Fibroblast of skin of scalp (primary cell): Measurements from ENCODE around the gene NAA38.
"Not testable (repeated sequence)": the region's sequence is repeated elsewhere in the genome, so short reads cannot be mapped to it uniquely, and the experiment has no call there.

Experiments used
- DNase-seq: peaks from one replicate; pipeline ENCODE4 v3.0.0-alpha.2; 2013

NAA38 gene

DNA sequence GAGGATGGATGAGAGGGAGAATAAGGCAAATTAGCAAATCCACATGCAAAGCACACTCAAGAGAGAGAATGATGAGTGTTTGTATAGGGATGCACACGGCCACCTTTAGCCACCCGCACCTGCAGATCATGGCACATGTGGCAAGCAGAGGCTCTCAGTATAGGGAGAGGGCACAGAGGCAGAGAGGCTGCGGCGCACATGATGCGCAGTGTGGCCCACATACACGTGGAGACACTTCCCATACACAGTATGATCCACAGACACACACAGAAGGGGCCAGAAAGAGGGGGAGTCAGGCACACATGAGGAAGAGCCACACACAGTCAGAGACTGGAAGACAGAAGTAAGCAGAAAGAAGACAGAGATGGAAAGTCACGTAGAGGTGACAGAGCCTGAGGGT is 24.7 kb upstream of the NAA38 start:
- no peak for DNase-seq

DNA sequence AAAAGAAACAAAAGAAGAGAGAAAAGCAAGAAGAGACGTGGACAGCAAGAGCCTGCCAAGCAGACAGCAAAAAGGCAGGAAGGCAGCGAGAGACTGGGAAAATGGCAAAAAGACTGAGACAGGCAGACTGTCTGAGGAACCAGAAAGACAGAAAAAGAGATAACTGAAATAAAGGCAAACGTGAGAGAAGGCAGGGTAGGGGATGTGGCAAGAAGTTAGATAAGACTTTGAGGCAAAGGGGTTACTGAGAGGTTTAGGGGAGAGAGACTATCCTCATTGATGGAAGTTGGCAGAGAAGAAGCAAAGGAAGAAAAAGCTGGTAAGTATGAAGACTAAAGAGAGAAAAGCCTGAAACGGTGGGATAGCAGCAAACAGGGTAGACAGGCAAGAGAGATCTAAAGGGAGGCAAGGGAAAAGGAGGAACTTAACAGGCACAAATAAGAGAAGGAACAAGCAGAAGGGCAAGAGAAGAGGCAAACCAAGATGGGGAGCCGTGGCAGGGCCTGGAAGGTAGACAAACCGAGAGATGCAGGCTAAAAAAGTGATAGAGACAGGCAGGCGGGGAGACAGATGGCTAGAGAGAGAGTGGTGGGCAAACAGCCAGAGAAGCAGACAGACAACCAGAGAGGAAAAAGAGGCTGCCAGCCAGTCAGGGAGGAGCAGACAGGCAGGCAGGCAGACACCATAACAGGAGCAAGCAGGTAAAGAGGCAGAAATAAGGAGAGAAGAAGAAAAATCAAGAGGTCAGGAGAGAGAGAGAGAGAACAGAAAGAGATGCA is 24.1 kb upstream of the NAA38 start:
- DNase-seq = peak; percentile 22

DNA sequence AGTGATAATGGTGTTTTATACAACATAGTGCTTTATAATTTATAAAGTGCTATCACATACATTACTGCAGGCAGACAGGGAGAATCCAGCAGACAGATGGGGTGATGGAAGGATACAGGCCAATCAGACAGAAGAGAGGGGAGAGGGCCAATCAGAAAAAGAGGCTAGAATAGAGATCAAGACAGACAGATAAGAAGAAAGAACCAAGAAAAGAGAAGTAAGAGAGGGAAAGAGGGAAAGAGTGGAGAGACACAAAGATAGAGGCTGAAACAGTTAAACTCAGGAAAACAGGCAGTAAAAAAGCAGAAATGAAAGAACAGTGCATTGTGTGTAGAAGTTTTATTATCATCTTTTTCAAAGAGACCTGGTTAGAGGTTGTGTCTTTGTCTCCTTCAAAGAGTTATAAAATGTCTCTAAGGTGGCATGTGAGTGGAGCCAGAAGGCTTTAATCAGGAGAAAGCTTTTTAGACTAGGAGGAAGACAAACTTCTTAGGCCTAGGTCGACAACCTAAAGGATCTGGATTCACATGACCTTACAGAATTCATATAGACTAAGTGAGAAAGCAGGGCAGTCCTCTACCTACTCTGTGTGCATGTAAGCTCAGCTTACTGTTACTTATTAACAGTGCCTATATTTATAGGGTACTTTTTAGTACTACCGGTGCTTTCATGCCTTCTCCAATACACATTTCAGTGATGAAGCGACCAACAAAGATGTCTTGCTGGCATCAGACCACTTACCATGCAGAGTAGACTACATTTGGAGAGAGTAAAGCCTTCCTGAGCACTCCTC is 22.9 kb upstream of the NAA38 start:
- no peak for DNase-seq

DNA sequence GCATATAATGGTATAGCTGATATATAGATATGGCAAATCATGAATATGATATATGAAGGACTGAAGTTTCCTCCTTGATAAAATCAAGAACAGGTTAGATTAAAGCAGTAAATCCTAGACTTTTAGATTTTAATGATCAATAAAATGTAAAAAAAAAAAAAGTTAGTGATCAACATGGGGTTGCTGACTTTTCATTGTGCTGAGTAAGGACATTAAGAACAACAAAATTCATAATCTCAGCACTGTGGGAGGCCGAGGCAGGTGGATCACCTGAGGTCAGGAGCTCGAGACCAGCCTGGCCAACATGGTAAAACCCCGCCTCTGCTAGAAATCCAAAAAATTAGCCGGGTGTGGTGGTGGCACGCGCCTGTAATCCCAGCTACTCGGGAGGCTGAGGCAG is 20.9 kb upstream of the NAA38 start:
- no peak for DNase-seq

DNA sequence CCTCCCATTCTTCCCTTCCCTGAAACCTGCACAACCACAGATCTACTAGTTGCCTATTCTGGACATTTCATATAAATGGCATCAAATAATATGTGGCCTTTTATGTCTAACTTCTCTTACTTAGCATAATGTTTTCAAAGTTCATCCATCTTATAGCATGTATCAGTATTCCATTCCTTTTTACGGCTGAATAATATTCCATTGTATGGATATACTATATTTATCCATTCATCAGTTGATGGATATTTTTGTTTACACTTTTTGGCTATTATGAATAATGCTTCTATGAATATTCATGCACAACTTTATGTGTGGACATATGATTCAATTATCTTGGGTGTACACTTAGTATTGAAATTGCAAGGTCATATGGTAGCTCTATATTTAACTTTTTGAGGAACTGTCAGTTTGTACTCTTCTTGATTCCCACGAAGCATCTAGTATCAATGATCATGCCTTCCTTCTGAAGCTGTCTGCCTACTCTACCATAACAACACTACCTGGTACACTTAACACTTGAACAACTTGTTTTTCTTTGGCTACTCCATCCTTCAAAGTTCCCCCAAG is 18.5 kb upstream of the NAA38 start:
- no peak for DNase-seq

DNA sequence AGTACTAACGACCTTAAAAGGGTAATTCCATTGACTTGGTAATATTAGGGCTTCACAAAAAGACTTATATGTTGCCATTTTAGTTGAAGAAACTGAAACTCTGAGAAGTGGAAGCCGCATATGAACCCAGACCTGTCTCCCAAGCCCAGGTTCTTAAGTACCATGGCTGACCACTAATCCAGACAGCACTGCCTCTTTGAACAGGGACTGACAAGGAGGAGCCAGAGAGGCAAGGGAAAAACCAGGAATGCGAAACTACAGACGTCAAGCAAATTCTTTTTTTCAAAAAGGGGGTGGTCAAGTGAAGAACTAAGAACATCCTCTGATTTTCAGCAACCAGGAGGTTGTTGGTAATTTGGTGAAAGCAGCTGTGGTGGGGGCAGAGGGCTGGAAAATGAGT is 15.7 kb upstream of the NAA38 start:
- DNase-seq = no peak

DNA sequence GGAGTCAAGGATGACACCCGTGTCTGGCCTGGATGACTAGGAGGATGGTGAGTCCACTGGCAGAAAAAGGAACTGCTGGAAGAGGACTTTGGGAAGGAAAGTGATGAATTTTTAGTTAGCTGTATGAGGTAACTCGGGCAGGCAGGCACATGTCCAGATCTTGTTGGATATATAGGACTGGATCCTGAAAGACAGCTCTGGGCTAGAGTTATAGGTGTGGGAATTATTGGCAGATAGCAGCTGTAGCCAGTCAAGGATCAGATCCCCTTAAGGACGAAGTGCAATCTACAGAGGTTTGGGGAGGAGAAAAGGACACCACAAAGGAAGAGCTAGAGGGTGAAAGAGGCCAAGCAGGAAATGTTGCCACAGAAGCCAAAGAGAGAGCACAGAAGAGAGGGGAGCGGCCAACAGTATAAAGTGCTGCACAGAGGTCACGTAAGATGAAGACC is 10.5 kb upstream of the NAA38 start:
- DNase-seq = no peak

DNA sequence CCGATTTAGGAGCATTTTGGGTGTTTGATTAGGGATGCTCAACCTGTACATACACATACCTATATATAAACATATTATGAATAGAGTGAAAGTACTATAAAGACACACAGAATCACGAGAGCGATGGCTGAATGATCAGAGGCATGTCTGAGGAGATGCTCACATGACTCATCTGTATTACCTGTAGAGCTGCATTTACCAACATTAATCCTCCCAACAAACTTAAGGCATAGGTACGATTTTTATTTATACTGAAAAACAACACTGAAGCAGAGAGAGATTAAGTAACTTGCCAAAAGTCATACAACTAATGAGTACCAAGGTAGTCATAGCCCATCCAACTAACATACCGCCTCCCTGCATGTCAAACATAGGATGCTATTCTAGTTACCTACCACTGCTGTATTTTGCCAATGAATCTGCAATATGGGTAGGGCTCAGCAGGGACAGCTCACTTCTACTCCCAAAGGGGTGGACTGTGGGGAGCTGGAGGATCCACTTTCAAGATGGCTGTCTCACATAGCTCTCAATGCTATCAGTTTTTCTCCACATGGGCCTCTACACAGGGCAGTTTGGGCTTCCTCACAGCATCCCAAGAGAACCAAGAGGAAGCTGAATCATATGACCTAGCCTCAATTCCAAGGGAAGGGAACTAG is 7.8 kb upstream of the NAA38 start:
- no peak for DNase-seq

DNA sequence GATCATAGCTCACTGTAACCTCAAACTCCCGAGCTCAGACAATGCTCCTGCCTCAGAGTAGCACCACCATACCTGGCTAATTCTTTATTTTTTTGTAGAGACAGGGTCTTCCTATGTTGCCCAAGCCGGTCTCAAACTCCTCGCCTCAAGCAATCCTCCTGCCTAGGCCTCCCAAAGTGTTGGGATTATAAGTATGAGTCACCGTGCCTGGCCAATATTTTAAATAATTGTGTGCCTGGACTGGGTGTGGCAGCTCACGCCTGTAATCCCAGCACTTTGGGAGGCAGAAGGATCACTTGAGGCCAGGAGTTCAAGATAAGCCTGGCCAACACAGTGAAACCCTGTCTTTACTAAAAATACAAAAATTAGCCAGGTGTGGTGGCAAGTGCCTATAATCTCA is 7.0 kb upstream of the NAA38 start:
- not testable (repeated sequence) for DNase-seq

DNA sequence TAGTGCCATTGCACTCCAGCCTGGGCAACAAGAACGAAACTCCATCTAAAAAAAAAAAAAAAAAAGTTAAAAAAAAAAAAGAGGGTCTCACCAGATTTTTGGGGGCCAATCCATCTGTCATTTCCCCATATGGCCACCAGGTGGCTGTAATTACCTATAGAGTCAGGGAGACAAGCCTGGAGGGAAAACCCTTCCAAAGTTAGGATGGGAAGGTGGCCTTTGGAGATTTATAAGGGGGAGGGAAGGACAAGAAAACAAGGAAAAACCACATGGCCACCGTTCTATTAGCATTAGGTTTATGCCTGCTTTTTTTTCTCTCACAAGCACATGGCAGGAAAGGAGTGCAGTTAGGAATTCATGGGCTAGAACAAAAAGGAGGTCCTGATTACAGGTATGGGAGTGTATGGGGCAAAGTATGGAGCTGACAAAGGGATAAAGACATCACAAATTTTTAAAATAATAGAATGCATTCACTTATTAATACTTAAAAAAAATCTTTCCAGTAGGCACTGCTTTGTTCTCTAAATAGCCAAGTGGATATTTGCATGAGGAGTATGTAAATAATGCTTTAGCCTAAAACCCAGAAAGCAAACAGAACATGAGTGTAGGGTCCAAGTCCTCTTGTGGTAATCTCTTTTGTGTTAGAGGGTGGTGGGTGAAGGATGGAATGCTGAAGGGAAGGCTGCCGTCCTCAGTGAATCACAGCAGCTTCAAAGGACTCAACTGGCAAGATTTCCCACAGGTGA is 5.5 kb upstream of the NAA38 start:
- DNase-seq = peak; percentile 72

DNA sequence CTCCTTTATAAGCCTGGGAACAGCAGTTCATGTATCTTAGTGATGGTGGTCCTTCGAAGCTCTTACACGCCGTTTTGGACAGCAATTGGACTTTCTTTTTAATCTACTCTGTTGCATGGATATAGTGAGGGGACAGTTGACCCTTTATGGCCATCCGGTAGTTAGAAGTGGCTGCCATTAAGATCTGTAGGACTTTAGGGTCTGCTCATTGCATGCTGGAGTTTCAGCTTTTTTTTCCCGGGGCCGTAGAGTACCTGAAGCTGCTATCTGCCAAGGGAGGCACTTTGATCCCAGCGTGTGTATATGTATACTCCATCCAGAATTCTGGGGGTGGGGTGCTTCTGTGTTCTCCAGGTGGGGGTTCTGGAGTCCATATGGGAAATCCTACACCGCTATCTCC is 1.7 kb upstream of the NAA38 start:
- no peak for DNase-seq

DNA sequence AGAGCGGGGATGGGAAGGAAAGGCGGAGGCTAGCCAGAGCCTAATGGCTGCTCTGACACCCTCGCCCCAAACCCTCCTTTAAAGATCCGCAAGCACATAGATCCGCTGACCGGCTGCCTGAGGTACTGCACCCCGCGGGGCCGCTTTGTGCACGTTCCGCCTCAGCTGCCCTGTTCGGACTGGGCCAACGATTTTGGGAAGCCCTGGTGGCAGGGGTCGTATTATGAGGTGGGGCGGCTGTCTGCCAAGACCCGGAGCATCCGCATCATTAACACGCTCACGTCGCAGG is 1.1 kb upstream of the NAA38 start:
- peak; percentile 50 for DNase-seq

DNA sequence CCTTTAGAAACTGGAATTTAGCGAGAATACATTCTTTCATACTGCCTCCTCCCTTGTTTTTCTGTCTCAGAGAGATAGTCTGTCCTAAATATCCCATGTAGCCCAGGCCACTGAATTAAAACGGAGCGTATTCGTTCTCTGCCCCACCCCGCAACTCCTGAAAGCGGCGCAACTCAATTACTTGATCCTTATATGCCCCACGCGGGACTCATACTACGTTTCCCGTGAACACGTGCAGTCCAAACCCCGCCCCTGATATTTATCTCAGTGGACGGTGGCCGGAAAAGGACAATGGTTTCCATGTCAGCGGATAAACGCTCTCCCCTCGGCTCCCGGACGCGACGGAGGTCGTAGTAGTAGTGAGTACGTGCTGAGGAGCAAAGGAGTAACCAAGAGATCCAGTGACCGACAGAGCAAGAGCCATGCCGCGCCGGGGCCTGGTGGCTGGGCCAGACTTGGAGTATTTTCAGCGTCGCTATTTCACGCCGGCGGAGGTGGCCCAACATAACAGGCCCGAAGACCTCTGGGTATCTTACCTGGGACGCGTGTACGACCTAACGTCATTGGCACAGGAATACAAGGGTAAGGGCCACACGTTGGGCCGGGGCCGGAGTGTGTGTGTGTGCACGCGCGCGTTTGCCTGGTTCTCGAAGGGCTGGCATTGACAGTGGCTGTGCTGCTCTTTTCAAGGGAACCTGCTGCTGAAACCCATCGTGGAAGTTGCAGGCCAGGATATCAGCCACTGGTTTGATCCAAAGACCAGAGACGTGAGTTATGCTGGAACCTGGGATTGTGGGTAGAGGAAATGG is 558 bp upstream of the NAA38 start, which contains the start of gene CYB5D1:
Gene CYB5D1, plus strand, starts transcription at position 291 of the 809 bp plus-strand sequence. Its CDS starts 132 bp downstream, at position 423.
- DNase-seq = peak; percentile 95

DNA sequence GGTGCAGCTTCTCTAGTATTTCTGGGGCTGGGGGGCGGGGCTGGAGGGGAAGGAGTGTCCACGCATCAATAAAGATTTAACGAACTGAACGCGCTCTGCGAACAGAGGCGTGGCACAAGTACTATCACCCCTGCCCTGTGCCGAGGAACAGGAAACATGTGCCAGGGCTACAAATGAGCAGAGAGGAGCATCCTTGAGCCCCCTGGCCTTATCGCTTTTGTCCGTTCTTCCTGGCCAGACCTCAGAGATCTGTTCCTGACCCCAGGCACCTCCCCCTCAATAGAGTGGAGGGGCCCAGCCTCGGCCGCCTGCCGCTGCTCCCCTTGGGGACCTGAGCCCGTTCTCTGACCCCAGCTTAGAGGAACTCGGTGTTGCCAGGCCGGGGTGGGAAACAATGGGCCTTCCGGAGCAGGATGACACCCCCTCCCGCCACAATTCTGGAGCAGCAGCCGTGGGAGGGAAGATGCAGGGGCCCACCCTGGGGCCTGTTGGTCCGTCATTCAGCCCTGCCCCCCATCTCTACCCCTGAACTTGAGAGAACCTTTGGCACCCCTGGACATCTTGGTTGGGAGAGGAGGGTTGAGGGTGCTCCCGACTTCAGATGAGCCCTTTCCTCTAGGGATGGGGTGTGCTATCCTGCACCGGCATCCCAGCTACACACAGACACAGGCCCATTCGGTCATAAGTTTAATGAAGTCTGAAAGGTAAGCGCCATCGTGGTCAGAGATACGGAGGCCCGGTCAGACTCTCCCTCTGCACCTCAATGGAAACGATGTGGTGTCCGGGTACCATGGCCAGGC is 1.1 kb downstream of the NAA38 start:
- no peak for DNase-seq

DNA sequence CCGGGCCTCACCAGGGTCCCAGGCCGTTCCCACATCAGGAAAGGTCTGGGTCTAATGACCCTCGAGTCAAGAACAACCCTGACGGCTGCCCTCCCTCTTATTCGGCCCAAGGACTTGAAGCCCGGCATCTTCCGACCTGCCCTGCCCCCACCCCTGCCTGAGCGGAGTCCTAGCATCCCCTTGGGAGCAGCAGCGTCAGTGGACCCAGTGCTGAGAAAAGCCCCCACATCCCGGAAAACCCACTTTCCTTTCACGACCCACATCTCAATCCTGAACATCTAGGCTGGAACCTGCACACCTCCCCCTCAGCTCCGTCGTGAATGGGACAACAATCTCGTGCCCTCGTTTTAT is 1.7 kb downstream of the NAA38 start:
- DNase-seq = no peak

DNA sequence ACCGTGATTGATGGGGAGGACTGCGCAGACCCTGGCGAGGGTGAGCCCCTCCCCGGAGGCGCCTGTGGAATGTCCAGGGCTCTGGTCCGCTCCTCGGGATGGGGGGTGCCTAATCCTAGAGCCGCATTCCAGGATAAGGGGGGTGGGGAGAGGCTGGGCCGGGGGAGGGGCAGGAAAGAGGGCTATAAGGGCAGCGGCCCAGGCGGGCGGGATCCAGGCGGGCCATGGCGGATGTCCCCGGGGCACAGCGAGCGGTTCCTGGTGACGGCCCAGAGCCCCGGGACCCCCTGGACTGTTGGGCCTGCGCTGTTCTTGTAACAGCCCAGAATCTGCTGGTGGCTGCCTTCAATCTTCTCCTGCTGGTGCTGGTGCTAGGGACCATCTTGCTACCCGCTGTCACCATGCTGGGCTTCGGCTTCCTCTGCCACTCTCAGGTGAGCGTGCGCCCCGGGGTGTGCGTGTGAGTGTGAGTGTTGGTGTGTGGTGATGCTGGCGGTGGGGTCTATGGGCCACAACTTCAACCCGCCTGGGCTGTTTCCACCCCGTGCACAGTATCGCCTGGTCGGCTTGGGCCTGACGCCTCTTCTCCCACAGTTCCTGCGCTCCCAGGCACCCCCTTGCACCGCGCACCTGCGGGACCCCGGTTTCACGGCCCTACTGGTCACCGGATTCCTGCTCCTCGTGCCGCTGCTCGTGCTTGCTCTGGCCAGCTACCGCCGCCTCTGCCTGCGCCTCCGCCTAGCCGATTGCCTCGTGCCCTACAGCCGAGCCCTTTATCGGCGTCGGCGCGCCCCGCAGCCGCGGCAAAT is 2.3 kb downstream of the NAA38 start, which contains the start of gene TMEM88:
Gene TMEM88, plus strand, starts transcription at position 216 of the 809 bp plus-strand sequence. Its CDS starts 9 bp downstream, at position 225.
- DNase-seq = no peak

DNA sequence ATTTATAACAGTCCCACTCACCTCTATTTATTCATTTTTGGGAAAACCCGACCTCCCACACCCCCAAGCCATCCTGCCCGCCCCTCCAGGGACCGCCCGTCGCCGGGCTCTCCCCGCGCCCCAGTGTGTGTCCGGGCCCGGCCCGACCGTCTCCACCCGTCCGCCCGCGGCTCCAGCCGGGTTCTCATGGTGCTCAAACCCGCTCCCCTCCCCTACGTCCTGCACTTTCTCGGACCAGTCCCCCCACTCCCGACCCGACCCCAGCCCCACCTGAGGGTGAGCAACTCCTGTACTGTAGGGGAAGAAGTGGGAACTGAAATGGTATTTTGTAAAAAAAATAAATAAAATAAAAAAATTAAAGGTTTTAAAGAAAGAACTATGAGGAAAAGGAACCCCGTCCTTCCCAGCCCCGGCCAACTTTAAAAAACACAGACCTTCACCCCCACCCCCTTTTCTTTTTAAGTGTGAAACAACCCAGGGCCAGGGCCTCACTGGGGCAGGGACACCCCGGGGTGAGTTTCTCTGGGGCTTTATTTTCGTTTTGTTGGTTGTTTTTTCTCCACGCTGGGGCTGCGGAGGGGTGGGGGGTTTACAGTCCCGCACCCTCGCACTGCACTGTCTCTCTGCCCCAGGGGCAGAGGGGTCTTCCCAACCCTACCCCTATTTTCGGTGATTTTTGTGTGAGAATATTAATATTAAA is 3.1 kb downstream of the NAA38 start:
- no peak for DNase-seq

DNA sequence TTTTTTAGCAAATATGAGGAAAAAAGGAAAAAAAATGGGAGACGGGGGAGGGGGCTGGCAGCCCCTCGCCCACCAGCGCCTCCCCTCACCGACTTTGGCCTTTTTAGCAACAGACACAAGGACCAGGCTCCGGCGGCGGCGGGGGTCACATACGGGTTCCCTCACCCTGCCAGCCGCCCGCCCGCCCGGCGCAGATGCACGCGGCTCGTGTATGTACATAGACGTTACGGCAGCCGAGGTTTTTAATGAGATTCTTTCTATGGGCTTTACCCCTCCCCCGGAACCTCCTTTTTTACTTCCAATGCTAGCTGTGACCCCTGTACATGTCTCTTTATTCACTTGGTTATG is 3.7 kb downstream of the NAA38 start:
- no peak for DNase-seq
